NOMO-1 treated with DMSO at 0.1 percent for 48 hours (cell line): ENCODE data around the gene TDRD9.
"Not testable (repeated sequence)": the region's sequence is repeated elsewhere in the genome, so short reads cannot be mapped to it uniquely, and the experiment has no call there.

Experiments used
- DNase-seq: peaks from one replicate; lab custom pipeline; 2025; ENCODE audit not compliant: unreplicated experiment; lab: John Stamatoyannopoulos, UW

The TDRD9 gene, protein sequence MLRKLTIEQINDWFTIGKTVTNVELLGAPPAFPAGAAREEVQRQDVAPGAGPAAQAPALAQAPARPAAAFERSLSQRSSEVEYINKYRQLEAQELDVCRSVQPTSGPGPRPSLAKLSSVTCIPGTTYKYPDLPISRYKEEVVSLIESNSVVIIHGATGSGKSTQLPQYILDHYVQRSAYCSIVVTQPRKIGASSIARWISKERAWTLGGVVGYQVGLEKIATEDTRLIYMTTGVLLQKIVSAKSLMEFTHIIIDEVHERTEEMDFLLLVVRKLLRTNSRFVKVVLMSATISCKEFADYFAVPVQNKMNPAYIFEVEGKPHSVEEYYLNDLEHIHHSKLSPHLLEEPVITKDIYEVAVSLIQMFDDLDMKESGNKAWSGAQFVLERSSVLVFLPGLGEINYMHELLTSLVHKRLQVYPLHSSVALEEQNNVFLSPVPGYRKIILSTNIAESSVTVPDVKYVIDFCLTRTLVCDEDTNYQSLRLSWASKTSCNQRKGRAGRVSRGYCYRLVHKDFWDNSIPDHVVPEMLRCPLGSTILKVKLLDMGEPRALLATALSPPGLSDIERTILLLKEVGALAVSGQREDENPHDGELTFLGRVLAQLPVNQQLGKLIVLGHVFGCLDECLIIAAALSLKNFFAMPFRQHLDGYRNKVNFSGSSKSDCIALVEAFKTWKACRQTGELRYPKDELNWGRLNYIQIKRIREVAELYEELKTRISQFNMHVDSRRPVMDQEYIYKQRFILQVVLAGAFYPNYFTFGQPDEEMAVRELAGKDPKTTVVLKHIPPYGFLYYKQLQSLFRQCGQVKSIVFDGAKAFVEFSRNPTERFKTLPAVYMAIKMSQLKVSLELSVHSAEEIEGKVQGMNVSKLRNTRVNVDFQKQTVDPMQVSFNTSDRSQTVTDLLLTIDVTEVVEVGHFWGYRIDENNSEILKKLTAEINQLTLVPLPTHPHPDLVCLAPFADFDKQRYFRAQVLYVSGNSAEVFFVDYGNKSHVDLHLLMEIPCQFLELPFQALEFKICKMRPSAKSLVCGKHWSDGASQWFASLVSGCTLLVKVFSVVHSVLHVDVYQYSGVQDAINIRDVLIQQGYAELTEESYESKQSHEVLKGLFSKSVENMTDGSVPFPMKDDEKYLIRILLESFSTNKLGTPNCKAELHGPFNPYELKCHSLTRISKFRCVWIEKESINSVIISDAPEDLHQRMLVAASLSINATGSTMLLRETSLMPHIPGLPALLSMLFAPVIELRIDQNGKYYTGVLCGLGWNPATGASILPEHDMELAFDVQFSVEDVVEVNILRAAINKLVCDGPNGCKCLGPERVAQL (N-terminal part only)

GRCh38 chr14:103928011-103928890, at the start of gene TDRD9:
TDRD9 (plus strand) TSS chr14:103928456; CDS start chr14:103928510, 54 bp downstream.
- DNase-seq: no peak

- DNase-seq: no peak
These were observed 49.1 kb upstream of the TDRD9 start for GRCh38 chr14:103879118-103879569.

GRCh38 chr14:103879570-103880347, 48.5 kb upstream of the TDRD9 start:
- DNase-seq: no peak

- DNase-seq: peak; percentile 21
These were observed 47.6 kb upstream of the TDRD9 start for GRCh38 chr14:103880348-103881267.

GRCh38 chr14:103881268-103882201, 46.7 kb upstream of the TDRD9 start:
- no peak for DNase-seq

DNA sequence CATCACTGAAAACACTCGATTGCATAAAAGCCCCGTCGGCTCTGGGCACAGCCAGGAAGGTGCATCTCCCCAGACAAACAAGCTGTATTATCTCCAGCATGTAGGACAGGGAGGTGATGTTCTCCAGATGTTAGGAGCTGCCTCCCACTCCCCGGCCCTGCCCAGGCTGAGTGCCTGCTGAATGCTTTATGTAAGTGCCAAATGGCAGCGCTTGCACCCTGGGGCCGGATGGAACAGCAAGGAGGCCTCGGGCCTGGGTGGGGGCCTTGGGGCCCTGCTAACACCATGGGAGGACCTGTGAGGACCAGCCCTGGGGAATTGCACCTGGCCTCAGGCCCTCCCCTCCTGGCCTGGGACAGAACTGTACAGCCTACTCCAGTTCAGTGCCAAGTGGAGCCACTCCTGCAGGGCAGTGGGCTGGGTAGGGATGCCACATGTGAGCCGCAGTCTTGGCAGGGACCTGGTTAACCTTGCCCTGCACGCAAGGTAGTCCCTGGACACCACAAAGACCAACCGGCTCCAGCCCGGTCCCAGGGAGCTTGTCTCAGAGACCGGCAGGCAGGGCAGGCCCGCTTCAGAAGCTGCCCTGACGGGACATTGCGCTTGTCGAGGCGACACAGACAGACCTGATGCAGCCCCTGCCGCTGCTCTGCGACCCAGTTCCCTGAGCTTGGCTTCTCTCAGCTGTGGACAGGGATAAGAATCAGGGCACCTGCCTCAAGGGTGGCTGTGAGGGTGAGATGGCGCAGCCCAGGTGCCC, 45.6 kb upstream of the TDRD9 start:
- DNase-seq: no peak

DNA sequence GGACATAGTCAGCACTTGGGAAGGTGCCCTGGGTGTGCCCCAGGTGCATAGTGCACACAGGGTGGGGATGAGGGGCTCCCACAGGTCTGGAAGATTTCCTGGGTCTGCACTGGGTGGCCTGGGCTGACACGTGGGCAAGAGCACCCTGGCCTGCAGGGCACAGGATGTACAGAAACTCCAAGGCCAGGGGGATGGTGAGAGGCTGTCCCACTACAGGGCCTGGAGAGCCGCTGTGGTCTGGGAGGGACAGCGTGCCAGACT, 45.1 kb upstream of the TDRD9 start:
- DNase-seq: no peak

DNA sequence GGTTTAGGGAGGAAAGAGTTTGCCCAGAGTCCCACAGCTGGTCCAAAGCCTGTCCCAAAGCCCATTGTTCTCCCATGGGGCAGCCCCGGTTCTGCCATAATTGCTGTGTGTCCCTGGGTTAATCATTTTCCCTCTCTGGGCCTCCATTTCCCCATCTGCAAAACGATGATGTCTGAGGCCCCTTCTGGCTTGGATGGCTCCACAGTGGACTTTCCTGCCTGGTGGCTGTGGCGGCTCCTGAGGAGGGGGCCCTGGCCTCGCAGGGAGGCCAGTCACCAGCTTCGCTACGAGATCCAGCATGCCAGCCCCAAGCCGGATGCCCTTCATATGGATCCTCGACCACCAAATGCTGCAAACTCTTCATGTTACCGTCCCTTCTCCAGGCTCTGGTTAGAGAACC, 43.4 kb upstream of the TDRD9 start:
- DNase-seq: no peak

DNA sequence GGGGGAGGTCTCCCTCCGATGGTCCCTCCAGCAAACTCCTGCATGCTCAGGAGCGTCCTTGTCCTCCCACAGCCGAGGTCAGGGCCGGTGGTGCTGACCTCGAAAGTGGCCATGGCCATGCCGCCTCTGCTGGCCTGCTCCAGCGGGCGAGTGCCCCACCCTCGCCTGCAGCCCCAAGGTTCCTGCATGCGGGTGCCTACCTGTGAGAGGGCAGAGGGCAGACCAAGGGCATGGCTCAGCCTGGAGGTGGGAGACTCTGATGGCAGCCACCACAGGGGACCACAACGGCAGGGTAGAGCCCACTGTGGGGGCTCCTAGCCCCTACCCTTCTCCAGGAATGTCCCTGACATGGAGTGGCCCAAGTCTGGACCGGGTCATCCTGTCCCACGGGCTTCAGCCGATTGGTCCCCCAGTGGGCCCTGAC, 42.7 kb upstream of the TDRD9 start:
- no peak for DNase-seq

GRCh38 chr14:103886304-103887169, 41.7 kb upstream of the TDRD9 start:
- DNase-seq: no peak

DNA sequence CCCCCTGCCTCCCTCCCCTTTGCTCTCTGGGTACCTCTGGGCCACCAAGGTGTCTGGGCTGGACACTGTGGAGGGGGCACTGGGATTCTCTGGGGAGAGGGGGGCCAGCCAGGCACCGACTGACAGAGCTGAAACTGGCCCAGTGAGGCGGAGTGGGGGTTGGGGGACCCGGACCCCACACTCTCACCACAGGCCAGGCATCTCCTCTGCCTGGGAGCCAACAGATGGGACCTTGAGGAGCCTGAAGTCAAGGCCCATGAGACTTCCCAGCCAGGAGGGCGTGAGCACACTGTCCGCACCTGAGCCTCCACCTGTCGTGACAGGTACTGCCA, 41.1 kb upstream of the TDRD9 start:
- no peak for DNase-seq

DNA sequence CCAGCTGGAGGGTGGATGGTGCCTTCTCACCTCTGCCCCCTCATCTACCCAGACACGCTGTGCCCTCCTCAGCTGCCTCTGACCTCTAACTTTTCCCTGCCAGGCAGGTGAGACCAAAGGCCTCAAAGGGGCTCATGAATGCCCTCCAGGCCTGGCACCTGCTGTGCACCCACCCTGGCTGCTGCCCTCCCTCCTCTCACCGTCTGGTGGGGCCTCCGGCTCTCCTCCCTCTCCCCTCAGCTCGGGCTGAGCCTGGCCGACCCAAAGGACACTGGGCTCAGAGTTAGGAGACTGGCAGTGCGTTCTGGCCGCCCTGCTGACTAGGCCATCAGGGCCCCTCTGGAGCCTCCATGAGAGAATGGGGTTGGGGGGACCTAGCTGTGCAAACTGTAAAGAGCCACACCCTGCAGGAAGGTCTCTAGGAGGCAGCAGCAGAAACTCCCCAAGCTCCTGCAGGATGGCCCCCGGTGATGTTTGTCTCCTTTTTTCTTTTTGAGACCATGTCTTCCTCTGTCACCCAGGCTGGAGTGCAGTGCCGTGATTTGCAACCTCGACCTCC, 40.6 kb upstream of the TDRD9 start:
- no peak for DNase-seq

DNA sequence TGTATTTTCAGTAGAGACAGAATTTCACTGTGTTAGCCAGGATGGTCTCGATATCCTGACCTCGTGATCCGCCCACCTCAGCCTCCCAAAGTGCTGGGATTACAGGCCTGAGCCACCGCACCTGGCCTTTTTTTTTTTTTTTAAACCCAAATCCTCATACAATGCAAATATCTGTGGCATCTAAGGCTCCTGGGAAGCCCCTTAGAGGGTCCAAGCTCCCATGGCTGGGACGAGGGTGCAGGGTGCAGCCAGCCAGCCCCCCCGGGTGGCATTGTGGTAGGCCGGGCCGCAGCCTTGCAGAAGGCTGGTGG, 39.3 kb upstream of the TDRD9 start:
- not testable (repeated sequence) for DNase-seq

DNA sequence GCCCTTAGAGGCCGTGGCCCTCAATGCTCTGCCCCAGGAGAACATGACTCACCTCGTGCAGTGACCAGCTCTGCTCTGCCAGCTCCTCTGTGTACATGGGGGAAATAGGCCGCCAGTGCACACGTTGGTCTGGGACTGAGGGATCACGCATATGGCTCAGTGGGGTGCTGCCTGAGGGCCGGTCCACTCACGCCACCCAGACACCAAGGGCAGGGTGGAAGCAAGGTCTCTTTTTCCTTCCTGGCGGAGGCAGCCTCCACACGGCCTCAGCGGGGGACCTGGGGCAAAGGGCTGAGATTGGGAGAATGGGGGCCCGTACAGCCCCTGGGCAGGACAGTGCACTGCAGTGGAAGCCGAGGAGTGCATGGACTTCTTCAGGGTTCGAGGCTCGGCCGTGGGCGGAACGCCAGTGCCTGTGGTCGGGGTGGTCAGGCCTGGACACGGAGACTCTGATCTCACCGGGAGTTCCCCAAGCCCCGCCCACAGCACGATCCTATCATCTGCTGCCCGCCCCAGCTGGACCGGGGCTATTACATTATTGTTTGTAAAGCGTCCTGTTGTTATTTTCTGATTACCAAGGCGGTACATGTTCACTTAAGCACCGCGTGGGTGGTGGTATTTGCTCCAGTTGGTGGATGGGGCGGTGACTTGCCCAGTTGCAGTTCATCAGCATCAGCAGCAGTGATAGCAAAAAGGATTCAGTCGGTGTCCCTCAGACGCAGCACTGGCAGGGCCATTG, 38.8 kb upstream of the TDRD9 start:
- no peak for DNase-seq

GRCh38 chr14:103890052-103890371, 38.2 kb upstream of the TDRD9 start:
- DNase-seq: no peak
